ENCODE measurements around the gene ASIC3.

- TF ChIP-seq CTCF (IDR thresholded peaks at IDR 0.05) (no peak), POLR2A (IDR thresholded peaks at IDR 0.05) (no peak)
These were observed 45.4 kb downstream of the ASIC3 start for GRCh38 chr7:151093748-151094147.
